GM12892 (cell line): ENCODE data around the gene BANF2.

Source experiments
- POLR2AphosphoS5 ChIP-seq: IDR thresholded peaks from 2 replicates; pipeline ENCODE4 v1.6.1; 2011; ENCODE audit warnings: low read depth, low read length, control low read depth
- TAF1 ChIP-seq: IDR thresholded peaks from 2 replicates; pipeline ENCODE4 v1.6.1; 2011; ENCODE audit warnings: low read depth, mild to moderate bottlenecking, control low read depth, low read length, borderline replicate concordance

DNA sequence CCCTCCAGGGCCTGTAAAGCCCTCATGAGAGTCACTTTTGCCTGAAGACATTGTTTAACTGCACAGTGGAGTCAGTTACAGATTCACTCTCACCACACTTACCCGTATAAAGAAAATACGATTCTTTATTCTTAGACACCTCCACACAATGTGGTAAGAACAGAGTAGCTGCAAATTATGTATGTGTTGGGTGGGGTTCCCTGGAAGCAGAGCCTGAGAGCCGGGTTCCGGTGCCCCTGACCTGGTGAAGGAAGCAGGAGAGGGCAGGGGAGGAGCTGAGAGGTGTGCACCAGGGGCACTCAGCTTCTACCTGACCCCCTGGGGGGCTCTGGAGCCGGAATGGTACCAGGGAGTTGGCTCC lies 11.5 kb downstream of the BANF2 start:
- TF ChIP-seq POLR2AphosphoS5 (no peak), TAF1 (no peak)
